ENCODE data around the gene RREB1. TPM values are rescaled to one million over a fixed set of nuclear protein-coding genes. Genes with fewer than 3 reads are reported as not detected.
A peak's percentile ranks its signal among the peaks of the same experiment; 100 is the strongest.

RREB1 gene
- total and polyA plus RNA-seq, 4 experiments from 2014 or later, result 0.50 to 43.4 (median 25.2) TPM

- ChIA-PET CTCF (ENCODE audit: partially characterized antibody) (interaction anchor here (0.5 to 1.9 kb wide), 6 partner anchors 15 to 170 kb away, joined by 3 to 18 read pairs (median 4); no protein-coding TSS in a partner anchor), POLR2A (ENCODE audit: partially characterized antibody) (interaction anchor here (1.0 to 7.1 kb wide), 8 partner anchors 10 to 54 kb away, joined by 3 to 58 read pairs (median 7); no protein-coding TSS in a partner anchor)
- Mint-ChIP-seq H3K4me3 (peak overlapping the region; percentile 93 to 96 (median 95)), H3K9me3 (no peaks in the 10 kb centered on the region), H3K4me1 (peaks cover 22 to 30% (median 25%) of the 10 kb centered on the region in 4 donors), H3K36me3 (peaks cover 0 to 19% of the 10 kb centered on the region in 2 donors), H3K27ac (peak overlapping the region; percentile 89 to 96 (median 95)), H3K27me3 (no peaks in the 10 kb centered on the region)
- Histone ChIP-seq H3K36me3 (ENCODE audit: insufficient read depth, low read length) (no peaks in the 10 kb centered on the region), H3K27ac (ENCODE audit: low read depth, low read length) (peak overlapping the region; percentile 74), H3K27me3 (ENCODE audit: insufficient read depth, low read length) (no peaks in the 10 kb centered on the region), H3K9me3 (ENCODE audit: control insufficient read depth in 1 of 2, low read length in 2 of 2) (no peaks in the 10 kb centered on the region), H3K4me3 (ENCODE audit: low read length in 2 of 2) (peak overlapping the region; percentile 52 to 82), H3K4me1 (ENCODE audit: insufficient read depth, low read length) (peaks cover 22% of the 10 kb centered on the region)
- intact Hi-C loops (cut with micrococcal nuclease), result loop anchor here (2.0 to 10.0 kb wide), 4 partner anchors 34 to 1844 kb away; partner anchors contain the start of genes FARS2 and LYRM4
- no peak for DNase-seq
Measured at GRCh38 chr6:7106215-7106751, 1.5 kb upstream of the RREB1 start.

- ChIA-PET POLR2A (ENCODE audit: partially characterized antibody) (interaction anchor here (1.0 to 7.1 kb wide), 8 partner anchors 9 to 55 kb away, joined by 3 to 58 read pairs (median 7); no protein-coding TSS in a partner anchor), CTCF (ENCODE audit: partially characterized antibody) (interaction anchor here (1.3 to 1.9 kb wide), 4 partner anchors 16 to 55 kb away, joined by 4 to 18 read pairs (median 5); no protein-coding TSS in a partner anchor)
- Mint-ChIP-seq H3K4me1 (peaks cover 25 to 37% (median 31%) of the 10 kb centered on the region in 4 donors), H3K27me3 (no peaks in the 10 kb centered on the region), H3K9me3 (no peaks in the 10 kb centered on the region), H3K4me3 (peak overlapping the region; percentile 93 to 96 (median 95)), H3K36me3 (peaks cover 0 to 19% of the 10 kb centered on the region in 2 donors), H3K27ac (peak overlapping the region; percentile 89 to 96 (median 95))
- Histone ChIP-seq H3K36me3 (ENCODE audit: insufficient read depth, low read length) (no peaks in the 10 kb centered on the region), H3K4me3 (ENCODE audit: low read length in 2 of 2) (peak overlapping the region; percentile 52 to 82), H3K27me3 (ENCODE audit: insufficient read depth, low read length) (no peaks in the 10 kb centered on the region), H3K27ac (ENCODE audit: low read depth, low read length) (peak overlapping the region; percentile 74), H3K4me1 (ENCODE audit: insufficient read depth, low read length) (peaks cover 29% of the 10 kb centered on the region), H3K9me3 (ENCODE audit: control insufficient read depth in 1 of 2, low read length in 2 of 2) (no peaks in the 10 kb centered on the region)
- DNase-seq, result peak; percentile 64 to 76 (median 67)
- intact Hi-C loops (cut with micrococcal nuclease), result loop anchor here (1.0 to 10.0 kb wide), 7 partner anchors 20 to 1845 kb away; partner anchors contain the start of genes FARS2 and LYRM4
Measured at GRCh38 chr6:7106752-7107577, 796 bp upstream of the RREB1 start.

- intact Hi-C loops (cut with micrococcal nuclease), result loop anchor here (5.0 to 10.0 kb wide), 3 partner anchors 36 to 1846 kb away; partner anchors contain the start of genes FARS2 and LYRM4
- Histone ChIP-seq H3K27ac (ENCODE audit: low read depth, low read length) (peak overlapping the region; percentile 74), H3K36me3 (ENCODE audit: insufficient read depth, low read length) (no peaks in the 10 kb centered on the region), H3K27me3 (ENCODE audit: insufficient read depth, low read length) (no peaks in the 10 kb centered on the region), H3K4me1 (ENCODE audit: insufficient read depth, low read length) (peaks cover 43% of the 10 kb centered on the region), H3K4me3 (ENCODE audit: low read length in 2 of 2) (peak overlapping the region; percentile 82 to 99), H3K9me3 (ENCODE audit: control insufficient read depth in 1 of 2, low read length in 2 of 2) (no peaks in the 10 kb centered on the region)
- ChIA-PET CTCF (ENCODE audit: partially characterized antibody) (interaction anchor here (1.1 to 1.4 kb wide), 2 partner anchors 29 to 88 kb away, joined by 3 to 4 read pairs; no protein-coding TSS in a partner anchor), POLR2A (ENCODE audit: partially characterized antibody) (interaction anchor here (1.0 to 7.1 kb wide), 9 partner anchors 11 to 56 kb away, joined by 4 to 58 read pairs (median 10); no protein-coding TSS in a partner anchor)
- H3K4me3 Mint-ChIP-seq, result peak overlapping the region; percentile 91 to 97 (median 94)
- no peaks in the 10 kb centered on the region for H3K27me3 Mint-ChIP-seq
- H3K4me1 Mint-ChIP-seq, result peaks cover 34 to 51% (median 41%) of the 10 kb centered on the region in 4 donors
- DNase-seq, result peak; percentile 26 to 58 (median 44)
- H3K9me3 Mint-ChIP-seq, result no peaks in the 10 kb centered on the region
- peaks cover 0 to 19% of the 10 kb centered on the region in 2 donors for H3K36me3 Mint-ChIP-seq
- H3K27ac Mint-ChIP-seq, result peak overlapping the region; percentile 74 to 95 (median 88)
Measured at GRCh38 chr6:7108196-7108963, 619 bp downstream of the RREB1 start.

- POLR2A ChIA-PET (ENCODE audit: partially characterized antibody), result interaction anchor here (0.6 to 7.1 kb wide), 9 partner anchors 10 to 994 kb away, joined by 3 to 58 read pairs (median 8); no protein-coding TSS in a partner anchor
- peaks cover 36 to 59% (median 47%) of the 10 kb centered on the region in 4 donors for H3K4me1 Mint-ChIP-seq
- peak overlapping the region; percentile 42 to 82 for H3K4me3 ChIP-seq (ENCODE audit: low read length in 2 of 2)
Measured at GRCh38 chr6:7108964-7109836, 1.4 kb downstream of the RREB1 start.

GRCh38 chr6:7110092-7110792 lies 2.5 kb downstream of the RREB1 start:
- Histone ChIP-seq H3K4me1 (ENCODE audit: insufficient read depth, low read length) (peaks cover 52% of the 10 kb centered on the region), H3K9me3 (ENCODE audit: control insufficient read depth in 1 of 2, low read length in 2 of 2) (no peaks in the 10 kb centered on the region), H3K27ac (ENCODE audit: low read depth, low read length) (peak overlapping the region; percentile 74), H3K27me3 (ENCODE audit: insufficient read depth, low read length) (no peaks in the 10 kb centered on the region), H3K36me3 (ENCODE audit: insufficient read depth, low read length) (no peaks in the 10 kb centered on the region), H3K4me3 (ENCODE audit: low read length in 2 of 2) (peak overlapping the region in 1 of 2 donors; percentile 53)
- Mint-ChIP-seq H3K36me3 (peaks cover 0 to 19% of the 10 kb centered on the region in 2 donors), H3K27ac (peak overlapping the region; percentile 91 to 95 (median 94)), H3K9me3 (no peaks in the 10 kb centered on the region), H3K4me1 (peaks cover 40 to 69% (median 54%) of the 10 kb centered on the region in 4 donors), H3K27me3 (no peaks in the 10 kb centered on the region), H3K4me3 (peak overlapping the region; percentile 88 to 94 (median 92))
- CTCF ChIA-PET (ENCODE audit: partially characterized antibody), result interaction anchor here (1.3 kb wide), 1 partner anchor 11 kb away, joined by 3 read pairs; no protein-coding TSS in a partner anchor
- peak in 1 of 5 donors; percentile 11 for DNase-seq
- POLR2A ChIA-PET (ENCODE audit: partially characterized antibody), result interaction anchor here (0.6 to 7.1 kb wide), 7 partner anchors 23 to 993 kb away, joined by 3 to 58 read pairs (median 9); no protein-coding TSS in a partner anchor
- intact Hi-C loops (cut with micrococcal nuclease), result loop anchor here (2.0 kb wide), 1 partner anchor 15 kb away; no protein-coding TSS in a partner anchor

More at GRCh38 chr6:7108964-7109836, 1.4 kb downstream of the RREB1 start:
- peaks cover 48% of the 10 kb centered on the region for H3K4me1 ChIP-seq (ENCODE audit: insufficient read depth, low read length)
- Mint-ChIP-seq H3K36me3 (peaks cover 0 to 19% of the 10 kb centered on the region in 2 donors), H3K4me3 (peak overlapping the region; percentile 88 to 94 (median 92)), H3K27me3 (no peaks in the 10 kb centered on the region), H3K9me3 (no peaks in the 10 kb centered on the region), H3K27ac (peak overlapping the region; percentile 91 to 95 (median 94))
- peak; percentile 31 to 65 (median 32) for DNase-seq
- intact Hi-C loops (cut with micrococcal nuclease), result loop anchor here (5.0 to 10.0 kb wide), 3 partner anchors 37 to 1847 kb away; partner anchors contain the start of genes FARS2 and LYRM4
- H3K36me3 ChIP-seq (ENCODE audit: insufficient read depth, low read length), result no peaks in the 10 kb centered on the region
- H3K27me3 ChIP-seq (ENCODE audit: insufficient read depth, low read length), result no peaks in the 10 kb centered on the region
- H3K9me3 ChIP-seq (ENCODE audit: control insufficient read depth in 1 of 2, low read length in 2 of 2), result no peaks in the 10 kb centered on the region
- peak overlapping the region; percentile 74 for H3K27ac ChIP-seq (ENCODE audit: low read depth, low read length)
- CTCF ChIA-PET (ENCODE audit: partially characterized antibody), result interaction anchor here (1.1 to 1.4 kb wide), 2 partner anchors 28 to 88 kb away, joined by 3 to 4 read pairs; no protein-coding TSS in a partner anchor
